ENCODE results near the gene MIEF1.
"Not testable (repeated sequence)": the region's sequence is repeated elsewhere in the genome, so short reads cannot be mapped to it uniquely, and the experiment has no call there.

MIEF1 gene

GRCh38 chr22:39517470-39517869, 15.4 kb downstream of the MIEF1 start:
- DNase-seq = no peak

DNA sequence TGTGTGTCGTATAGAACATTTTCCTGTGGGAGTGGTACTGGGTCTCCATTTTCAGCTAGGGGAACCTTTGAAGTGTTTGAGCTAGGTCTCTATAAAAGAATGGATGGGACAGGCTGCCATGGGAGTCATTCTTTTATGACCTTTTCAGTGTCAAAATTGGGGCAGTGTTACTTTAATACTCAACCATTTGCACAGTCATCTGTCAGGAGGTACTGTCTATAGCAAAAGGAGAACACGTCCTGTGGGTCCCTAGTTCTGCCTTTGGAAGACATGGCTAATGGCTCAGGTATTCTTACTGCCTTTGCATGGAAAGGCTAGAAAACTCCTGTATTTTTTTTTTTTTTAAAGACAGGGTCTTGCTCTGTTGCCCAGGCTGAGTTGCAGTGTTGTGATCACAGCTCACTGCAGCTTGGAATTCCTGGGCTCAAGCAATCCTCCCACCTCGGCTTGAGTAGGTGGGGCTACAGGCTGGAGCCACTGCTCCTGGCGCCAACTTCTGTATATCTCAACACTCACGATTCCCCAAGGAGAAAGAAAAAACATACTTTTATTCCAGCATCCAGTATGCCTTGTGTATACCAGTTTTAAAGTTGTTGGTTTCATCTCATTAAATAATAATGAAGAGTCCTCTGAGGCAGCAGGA, 16.2 kb downstream of the MIEF1 start:
- no peak for DNase-seq

GRCh38 chr22:39518996-39519680, 17.0 kb downstream of the MIEF1 start:
- no peak for DNase-seq

DNA sequence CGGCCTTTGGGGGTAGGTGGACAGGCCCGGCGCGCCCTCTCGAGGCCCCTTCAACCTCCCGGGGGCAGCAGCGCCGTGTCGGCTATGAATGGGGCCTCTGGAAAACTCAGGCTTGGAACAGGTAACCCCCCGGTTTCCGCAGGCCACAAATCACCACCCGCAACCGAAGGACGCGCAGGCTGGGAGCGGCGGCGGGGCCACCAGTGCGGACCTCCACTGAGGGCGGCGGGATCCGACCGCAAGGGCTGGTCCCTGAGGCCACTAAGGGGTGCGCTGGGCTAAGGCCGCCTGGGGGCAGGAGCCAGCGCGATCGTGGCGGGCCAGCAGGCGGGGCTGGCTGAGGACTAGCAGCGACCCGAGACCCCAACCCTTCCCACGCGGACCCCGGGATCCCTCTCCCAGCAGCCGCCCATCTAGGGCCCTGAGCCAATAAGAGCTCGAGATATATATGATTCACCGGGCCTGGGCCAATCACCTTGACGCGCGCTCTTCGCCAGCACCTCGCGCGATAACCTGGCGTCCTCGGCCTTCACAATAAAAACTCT, 17.7 kb downstream of the MIEF1 start:
- peak; percentile 68 for DNase-seq

GRCh38 chr22:39520226-39521105, 18.4 kb downstream of the MIEF1 start, which contains the start of gene ATF4:
TSS of gene ATF4 (plus strand) at chr22:39520562. CDS start at chr22:39521446, 884 bp downstream.
- peak; percentile 95 for DNase-seq

DNA sequence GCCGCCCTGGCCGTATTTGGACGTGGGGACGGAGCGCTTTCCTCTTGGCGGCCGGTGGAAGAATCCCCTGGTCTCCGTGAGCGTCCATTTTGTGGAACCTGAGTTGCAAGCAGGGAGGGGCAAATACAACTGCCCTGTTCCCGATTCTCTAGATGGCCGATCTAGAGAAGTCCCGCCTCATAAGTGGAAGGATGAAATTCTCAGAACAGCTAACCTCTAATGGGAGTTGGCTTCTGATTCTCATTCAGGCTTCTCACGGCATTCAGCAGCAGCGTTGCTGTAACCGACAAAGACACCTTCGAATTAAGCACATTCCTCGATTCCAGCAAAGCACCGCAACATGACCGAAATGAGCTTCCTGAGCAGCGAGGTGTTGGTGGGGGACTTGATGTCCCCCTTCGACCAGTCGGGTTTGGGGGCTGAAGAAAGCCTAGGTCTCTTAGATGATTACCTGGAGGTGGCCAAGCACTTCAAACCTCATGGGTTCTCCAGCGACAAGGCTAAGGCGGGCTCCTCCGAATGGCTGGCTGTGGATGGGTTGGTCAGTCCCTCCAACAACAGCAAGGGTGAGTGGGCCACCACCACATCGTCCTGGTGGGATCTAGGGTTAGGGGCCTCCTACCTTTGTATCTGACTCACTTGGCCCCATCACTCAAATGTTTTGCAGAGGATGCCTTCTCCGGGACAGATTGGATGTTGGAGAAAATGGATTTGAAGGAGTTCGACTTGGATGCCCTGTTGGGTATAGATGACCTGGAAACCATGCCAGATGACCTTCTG, 19.2 kb downstream of the MIEF1 start:
- not testable (repeated sequence) for DNase-seq

GRCh38 chr22:39522091-39522490, 20.0 kb downstream of the MIEF1 start:
- DNase-seq = not testable (repeated sequence)

- no peak for DNase-seq
Measured at GRCh38 chr22:39522567-39523300, 20.6 kb downstream of the MIEF1 start.

- DNase-seq = no peak
Measured at GRCh38 chr22:39524089-39524752, 22.1 kb downstream of the MIEF1 start.

- DNase-seq = no peak
Measured at GRCh38 chr22:39524753-39525657, 22.9 kb downstream of the MIEF1 start.

GRCh38 chr22:39525658-39525975, 23.5 kb downstream of the MIEF1 start:
- DNase-seq = no peak

DNA sequence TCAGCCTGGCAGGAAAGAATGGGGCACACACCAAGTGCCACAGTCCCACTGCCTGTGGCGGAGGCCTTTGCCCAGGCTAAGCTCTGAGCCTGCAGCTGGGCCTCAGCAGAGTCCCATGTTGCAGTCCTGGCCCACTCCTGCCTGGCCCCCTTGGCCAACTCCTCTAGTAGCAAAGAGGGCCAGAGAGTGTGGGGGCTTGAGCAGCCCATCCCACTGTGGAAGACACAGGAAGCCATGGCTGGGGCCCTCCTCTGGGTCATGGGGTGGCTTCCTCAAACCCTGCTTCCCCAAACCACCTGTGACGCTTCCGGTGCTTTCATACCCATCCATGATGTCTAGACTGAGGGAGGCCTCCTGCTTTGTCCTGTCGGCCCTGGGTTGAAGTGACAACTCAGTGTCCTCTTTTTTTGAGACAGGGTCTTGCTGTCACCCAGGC, 24.7 kb downstream of the MIEF1 start:
- DNase-seq = no peak

GRCh38 chr22:39527481-39527961, 25.4 kb downstream of the MIEF1 start:
- no peak for DNase-seq

- no peak for DNase-seq
Measured at GRCh38 chr22:39528080-39528661, 26.1 kb downstream of the MIEF1 start.

DNA sequence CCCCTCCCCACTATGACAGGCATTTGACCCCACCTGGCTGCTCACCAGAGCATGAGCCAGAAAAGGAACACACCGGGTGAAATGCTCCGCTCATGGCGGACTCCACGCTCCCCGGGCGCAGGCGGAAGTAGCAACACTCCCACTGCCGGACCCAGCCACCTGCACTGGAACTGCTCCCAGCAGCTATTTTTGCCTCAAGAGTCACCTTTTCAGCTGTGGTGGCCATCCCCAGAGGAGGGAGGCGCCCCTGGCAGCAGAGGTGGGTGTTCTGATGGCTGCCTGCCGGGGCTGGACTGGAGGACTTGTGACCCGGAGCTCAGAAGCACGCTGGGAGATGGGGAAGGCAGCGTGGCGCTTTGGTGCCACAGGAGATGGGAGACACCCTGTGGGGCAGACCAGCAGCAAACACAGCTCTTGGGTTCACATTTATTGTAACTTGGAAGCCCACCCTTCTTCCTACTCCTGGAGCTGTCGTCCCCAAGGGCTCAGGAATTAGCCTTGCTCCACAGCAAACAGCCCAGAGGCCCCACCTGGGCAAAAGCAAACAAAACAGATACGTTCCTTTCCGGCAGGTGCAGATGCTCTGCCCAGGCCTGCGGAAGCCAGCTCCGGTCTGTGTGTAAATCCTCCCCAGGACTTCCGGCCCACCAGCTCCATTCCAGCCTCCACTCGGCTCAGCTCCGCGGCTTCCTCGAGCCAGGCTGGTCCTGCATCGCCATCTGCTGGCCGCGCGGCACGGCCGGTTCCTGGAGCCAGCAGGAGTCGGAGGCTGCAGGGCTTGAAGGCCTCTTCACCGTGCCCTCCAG, 26.8 kb downstream of the MIEF1 start:
- DNase-seq = peak; percentile 94

DNA sequence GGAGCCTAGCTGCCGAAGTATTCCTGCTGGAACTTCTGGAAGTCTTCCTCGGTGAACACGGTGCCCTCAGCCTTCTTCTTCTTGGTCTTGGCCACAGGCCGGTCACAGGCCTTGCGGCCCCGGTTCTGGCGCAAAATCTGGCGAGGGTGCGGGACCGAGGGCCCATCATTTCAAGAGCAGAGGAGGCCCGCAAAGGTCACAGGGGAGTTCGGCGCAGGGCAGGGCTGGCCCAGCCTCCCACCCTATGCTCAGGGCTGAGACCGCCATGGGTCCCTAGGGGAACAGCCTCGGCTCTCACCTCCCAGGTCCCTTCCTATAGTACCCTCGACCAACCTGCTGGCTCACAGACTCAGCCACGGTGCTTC, 27.4 kb downstream of the MIEF1 start:
- DNase-seq = no peak

- no peak for DNase-seq
Measured at GRCh38 chr22:39530116-39530515, 28.0 kb downstream of the MIEF1 start.

- no peak for DNase-seq
Measured at GRCh38 chr22:39530692-39531331, 28.7 kb downstream of the MIEF1 start.
